Heart left ventricle (tissue), 16 donors: ENCODE data around the gene PCP4L1. TPM values are rescaled to one million over a fixed set of nuclear protein-coding genes. Genes with fewer than 3 reads are reported as not detected.
"Not testable (repeated sequence)": the region's sequence is repeated elsewhere in the genome, so short reads cannot be mapped to it uniquely, and the experiment has no call there.

Experiments used
- ATAC-seq, 4 donors: fragments of 200-7000 bp; cut with Tn5 transposase; one replicate each; pipeline ENCODE4 v1.9.1; 2020 to 2022; ENCODE audit warnings: moderate library complexity in 4 of 4, mild to moderate bottlenecking in 3 of 4, moderate number of reproducible peaks in 1 of 4
- DNase-seq, 5 donors: peaks; one replicate each; pipeline ENCODE4 v3.0.0-alpha.2; 2020
- H3K27ac ChIP-seq, 12 donors: fragments of 200-600 bp; sonication (generic) in 4 of 12; one replicate each; pipeline versions ENCODE4 v1.5.0 to v1.8.0; 2016 to 2022; ENCODE audit warnings: mild to moderate bottlenecking in 2 of 12
- H3K27me3 ChIP-seq, 9 donors: fragments of 200-600 bp; sonication (generic) in 2 of 9; one replicate each; pipeline versions ENCODE4 v1.5.1 to v1.8.0; 2016 to 2022; ENCODE audit warnings: mild to moderate bottlenecking in 3 of 9
- H3K36me3 ChIP-seq, 9 donors: fragments of 200-600 bp; sonication (generic) in 2 of 9; one replicate each; pipeline versions ENCODE4 v1.5.0 to v1.8.0; 2018 to 2022; ENCODE audit warnings: mild to moderate bottlenecking in 2 of 9
- H3K4me1 ChIP-seq, 12 donors: fragments of 200-600 bp; sonication (generic) in 4 of 12; one replicate each; pipeline versions ENCODE4 v1.5.0 to v1.8.0; 2016 to 2022; ENCODE audit warnings: mild to moderate bottlenecking in 3 of 12
- H3K4me3 ChIP-seq, 12 donors: fragments of 200-600 bp; sonication (generic) in 4 of 12; one replicate each; pipeline versions ENCODE4 v1.5.0 to v1.8.0; 2017 to 2022; ENCODE audit warnings: mild to moderate bottlenecking in 9 of 12, moderate library complexity in 4 of 12
- H3K9me3 ChIP-seq, 12 donors: fragments of 200-600 bp; sonication (generic) in 4 of 12; one replicate each; pipeline versions ENCODE4 v1.5.0 to v1.8.0; 2016 to 2022; ENCODE audit warnings: mild to moderate bottlenecking in 1 of 12
- POLR2A ChIP-seq, 2 donors: fragments of 450-650 bp; IDR thresholded peaks; one replicate each; pipeline ENCODE4 v1.6.1; 2017; ENCODE audit warnings: antibody characterized with exemption in 2 of 2, mild to moderate bottlenecking in 2 of 2, moderate library complexity in 2 of 2
- WGBS, 4 donors: extraction: QIAGEN DNeasy Blood & Tissue Kit in 2 of 4; methylation state at CpG; one replicate each; pipeline versions ENCODE4 v1.1.5 to v1.1.7; 2013 to 2018; 5-methylcytosine and 5-hydroxymethylcytosine counted together
- intact Hi-C, 10 donors: fragments of 100-400 bp; cut with DNase I; formaldehyde crosslinking; loops; one replicate each; pipeline versions ENCODE4 v1.11.1 to v1.14.2; 2022
- polyA plus RNA-seq, 2 donors: library from polyadenylated mRNA; stranded (reverse); fragments of 200-250 nt; gene quantifications; one replicate each; pipeline ENCODE4 v1.2.3, GENCODE V29; 2013
- total RNA-seq, 9 donors: library from RNA; depleted of rRNA in 2 of 9; stranded (reverse); fragments of >200 nt in 2 of 9; fragmentation: NEBNext Ultra II Directional in 3 of 9; extraction: Animal tissue kit (Norgen Biotek cat#: 25700) in 3 of 9; gene quantifications; one replicate each; pipeline versions ENCODE4 v1.1.0 to v1.2.4, GENCODE V29; 2016 to 2023
- TF ChIP-seq, protein P1 (sequence below), 12 donors: fragments of 200-600 bp; sonication (generic) in 4 of 12; IDR thresholded peaks; one replicate each; pipeline versions ENCODE4 v1.5.0 to v1.8.0; 2018 to 2022; ENCODE audit warnings: antibody characterized with exemption in 12 of 12, mild to moderate bottlenecking in 5 of 12
- donor health status: ischemic (EF 13 %, LVEDD 7.1; RV severe dilation, severe dysfunction).
- donor health status: healthy with polysubstance abuse.
- donor health status: DM: no; HTN: yes; CAD: no.
- donor health status: DM: no; HTN: no; CAD: no.
- donor health status: ischemic (EF 25% LVEDD 6.9; RV normal size, moderate dysfunction).
- donor health status: ischemic (EF 25% LVEDD 5.7; RV mildly dilated, moderate dysfunction).
- donor health status: healthy.
- donor health status: DM: yes; HTN: yes; CAD: no.
- donor health status: ischemic (EF 35%, LVEDD 5.7; RV mildly dilated, moderate dysfunction).
- donor health status: nonischemic (EF 11% LVEDD 7.7; RV severe dilation, severe dysfunction).
- donor health status: DM: yes; HTN: yes; CAD: no.
- donor health status: PGD.
- donor health status: ischemic (EF 29% LVEDD 5.4; RV normal size, mild dysfunction).
- donor health status: nonischemic (EF 23%, LVEDD 6.1; RV moderate dilation, normal function).

The PCP4L1 gene
- total and polyA plus RNA-seq, 11 donors = 0.19 to 0.62 (median 0.46) TPM; not detected in 1

GRCh38 chr1:161311595-161312181, 53.1 kb downstream of the PCP4L1 start:
- ATAC-seq (no peak), DNase-seq (no peak)
- intact Hi-C loops = loop anchor here in 5 of 10 donors (2.0 to 10.0 kb wide), 5 partner anchors 53 to 87 kb away; partner anchors contain the start of genes TOMM40L (in 5 of the 5), APOA2 (in 1 of the 5) and CFAP126 (in 1 of the 5)
- Histone ChIP-seq H3K27ac (no peak overlapping the region), H3K4me3 (no peak overlapping the region), H3K9me3 (no peaks in the 10 kb centered on the region), H3K27me3 (no peaks in the 10 kb centered on the region), H3K4me1 (peaks cover 0 to 30% (median 16%) of the 10 kb centered on the region in 12 donors), H3K36me3 (no peaks in the 10 kb centered on the region)
- TF ChIP-seq, protein P1, sequence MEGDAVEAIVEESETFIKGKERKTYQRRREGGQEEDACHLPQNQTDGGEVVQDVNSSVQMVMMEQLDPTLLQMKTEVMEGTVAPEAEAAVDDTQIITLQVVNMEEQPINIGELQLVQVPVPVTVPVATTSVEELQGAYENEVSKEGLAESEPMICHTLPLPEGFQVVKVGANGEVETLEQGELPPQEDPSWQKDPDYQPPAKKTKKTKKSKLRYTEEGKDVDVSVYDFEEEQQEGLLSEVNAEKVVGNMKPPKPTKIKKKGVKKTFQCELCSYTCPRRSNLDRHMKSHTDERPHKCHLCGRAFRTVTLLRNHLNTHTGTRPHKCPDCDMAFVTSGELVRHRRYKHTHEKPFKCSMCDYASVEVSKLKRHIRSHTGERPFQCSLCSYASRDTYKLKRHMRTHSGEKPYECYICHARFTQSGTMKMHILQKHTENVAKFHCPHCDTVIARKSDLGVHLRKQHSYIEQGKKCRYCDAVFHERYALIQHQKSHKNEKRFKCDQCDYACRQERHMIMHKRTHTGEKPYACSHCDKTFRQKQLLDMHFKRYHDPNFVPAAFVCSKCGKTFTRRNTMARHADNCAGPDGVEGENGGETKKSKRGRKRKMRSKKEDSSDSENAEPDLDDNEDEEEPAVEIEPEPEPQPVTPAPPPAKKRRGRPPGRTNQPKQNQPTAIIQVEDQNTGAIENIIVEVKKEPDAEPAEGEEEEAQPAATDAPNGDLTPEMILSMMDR (IDR thresholded peaks at IDR 0.05) = no peak
- TF ChIP-seq POLR2A (IDR thresholded peaks at IDR 0.05) = no peak
- 88 to 96% (median 95%) methylated on average over 4 of the region's 4 CpGs for WGBS, 4 donors

DNA sequence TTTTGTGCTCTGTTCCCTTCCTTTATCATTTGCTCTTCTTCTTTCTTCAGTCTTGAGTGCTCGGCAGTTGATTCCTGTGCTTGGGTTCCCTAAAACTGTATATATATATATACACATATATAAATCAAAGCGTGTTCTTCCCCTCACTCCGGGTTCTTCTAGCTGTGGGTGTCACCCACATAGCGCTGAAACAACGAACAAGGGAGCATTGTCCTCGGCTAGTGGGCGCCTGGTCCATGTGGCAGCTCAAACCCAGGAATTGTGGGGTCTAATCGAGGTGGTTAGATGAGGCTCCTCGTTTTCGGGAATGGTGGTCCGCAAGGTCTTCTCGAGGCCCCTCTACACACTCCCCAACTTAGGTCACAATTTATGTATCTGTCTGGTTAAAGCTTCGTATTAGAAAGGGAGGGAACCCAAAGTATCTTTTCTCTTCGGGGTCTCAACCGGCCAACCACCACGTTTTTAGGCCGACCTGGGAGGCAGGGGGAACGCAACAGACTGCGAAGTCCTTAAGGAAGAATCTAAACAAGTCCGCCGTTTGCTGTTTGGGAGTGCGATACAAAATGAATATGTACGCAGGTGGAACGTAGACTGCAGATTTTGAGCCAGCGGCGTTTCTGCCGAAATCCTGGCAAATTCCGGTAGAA, 55.1 kb downstream of the PCP4L1 start:
- 36 to 39% (median 38%) methylated on average over 28 of the region's 28 CpGs for WGBS, 4 donors
- H3K27ac ChIP-seq = peak overlapping the region; percentile 91 to 98 (median 94)
- DNase-seq (no peak), ATAC-seq (peak in 3 of 4 donors; percentile 15 to 24 (median 17))
- peak overlapping the region; percentile 70 to 96 (median 87) for H3K4me3 ChIP-seq
- TF ChIP-seq, protein P1 (IDR thresholded peaks at IDR 0.05) = no peak
- TF ChIP-seq POLR2A (IDR thresholded peaks at IDR 0.05) = no peak
- no peaks in the 10 kb centered on the region for H3K9me3 ChIP-seq
- H3K36me3 ChIP-seq = peaks cover 0 to 5% (median 2%) of the 10 kb centered on the region in 9 donors
- H3K27me3 ChIP-seq = no peaks in the 10 kb centered on the region
- H3K4me1 ChIP-seq = peaks cover 0 to 25% (median 15%) of the 10 kb centered on the region in 12 donors
- intact Hi-C loops = loop anchor here in 6 of 10 donors (2.0 to 10.0 kb wide), 5 partner anchors 51 to 89 kb away; partner anchors contain the start of genes TOMM40L (in 6 of the 6), APOA2 (in 1 of the 6) and CFAP126 (in 1 of the 6)

DNA sequence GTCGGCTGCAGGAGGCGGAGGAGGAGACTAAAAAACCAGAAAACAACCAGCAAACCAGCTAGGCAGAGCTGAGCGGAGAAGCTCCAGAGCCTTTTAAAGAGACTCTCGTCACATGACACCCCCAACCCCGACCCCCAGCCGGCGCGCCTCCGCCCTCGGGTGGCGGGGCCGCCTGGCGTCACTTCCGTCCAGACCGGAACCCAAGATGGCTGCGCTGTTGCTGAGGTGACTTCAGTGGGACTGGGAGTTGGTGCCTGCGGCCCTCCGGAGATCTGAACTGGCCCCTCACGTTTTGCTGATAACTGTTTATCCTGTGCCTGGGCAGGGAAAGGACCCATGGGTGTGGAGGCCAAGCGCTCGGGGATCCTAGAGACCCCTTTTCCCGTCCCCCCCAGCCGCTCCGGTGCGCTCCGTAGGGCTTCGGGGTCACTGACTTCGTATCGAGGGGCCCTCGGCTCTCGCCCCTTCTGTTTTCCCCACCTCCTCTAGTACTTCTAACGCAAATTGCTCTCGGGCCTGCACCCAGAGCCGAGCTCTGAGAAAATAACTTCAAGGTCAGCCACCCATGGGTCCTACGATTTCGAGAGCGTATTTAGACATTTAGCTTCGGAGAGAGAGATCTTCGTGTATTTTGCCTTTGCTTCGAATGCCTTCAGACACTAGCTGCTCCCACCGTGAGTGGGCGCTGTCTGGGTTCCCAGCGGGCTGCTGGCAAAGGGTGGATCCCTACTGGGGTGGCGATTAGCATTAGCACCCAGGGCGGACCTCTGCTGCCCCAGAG, 55.8 kb downstream of the PCP4L1 start, which contains the start of gene SDHC:
Gene SDHC (plus strand): TSS at position 181 of the 781 bp plus-strand sequence. CDS start 25 bp downstream, at position 206.
- DNase-seq = peak; percentile 90 to 95 (median 91)
- Histone ChIP-seq H3K36me3 (peaks cover 0 to 12% (median 8%) of the 10 kb centered on the region in 9 donors), H3K9me3 (no peaks in the 10 kb centered on the region), H3K4me1 (peaks cover 0 to 25% (median 15%) of the 10 kb centered on the region in 12 donors), H3K27ac (peak within 1 kb of the TSS; percentile 91 to 98 (median 94)), H3K27me3 (no peaks in the 10 kb centered on the region), H3K4me3 (peak within 1 kb of the TSS; percentile 70 to 96 (median 87))
- WGBS, 4 donors = 0 to 1% (median 1%) methylated on average over 37 to 45 of the region's 45 CpGs
- peak; percentile 98 to 100 (median 99) for ATAC-seq
- peak in 1 of 2 donors; percentile 72 for TF ChIP-seq POLR2A (IDR thresholded peaks at IDR 0.05)
- TF ChIP-seq, protein P1 (IDR thresholded peaks at IDR 0.05) = peak in 6 of 12 donors; percentile 11 to 29 (median 22)
- intact Hi-C loops = loop anchor here in 5 of 10 donors (2.0 to 10.0 kb wide), 5 partner anchors 50 to 90 kb away; partner anchors contain the start of genes TOMM40L (in 5 of the 5), APOA2 (in 1 of the 5) and CFAP126 (in 1 of the 5)

GRCh38 chr1:161315841-161316674, 57.5 kb downstream of the PCP4L1 start:
- not testable (repeated sequence) for H3K27ac ChIP-seq
- 63 to 67% (median 66%) methylated on average over 17 of the region's 17 CpGs for WGBS, 4 donors

More at GRCh38 chr1:161315841-161316674, 57.5 kb downstream of the PCP4L1 start:
- DNase-seq, ATAC-seq, H3K9me3 ChIP-seq, H3K4me3 ChIP-seq, H3K27me3 ChIP-seq: not testable (repeated sequence)
- peaks cover 0 to 25% (median 15%) of the 10 kb centered on the region in 12 donors for H3K4me1 ChIP-seq
- intact Hi-C loops = loop anchor here in 5 of 10 donors (2.0 to 10.0 kb wide), 5 partner anchors 49 to 91 kb away; partner anchors contain the start of genes TOMM40L (in 2 of the 5), APOA2 (in 1 of the 5) and CFAP126 (in 1 of the 5)
- peaks cover 0 to 24% (median 13%) of the 10 kb centered on the region in 9 donors for H3K36me3 ChIP-seq
